ENCODE results near the gene GPR78.

GRCh38 chr4:8589336-8589735, 9.1 kb downstream of the GPR78 start:
- no peak for TF ChIP-seq CTCF (conservative IDR thresholded peaks at IDR 0.05)
- no peak for TF ChIP-seq ZFX (IDR thresholded peaks at IDR 0.05)
